Stimulated activated memory B cell treated with anti-CD40 and anti-IgM and Interleukin-4, amounts not matched to agents 10 μg/mL and 1 μg/mL and 100 μg/mL, for 72 hours (primary cell): ENCODE data around the gene SUPT3H.
"Not testable (repeated sequence)": the region's sequence is repeated elsewhere in the genome, so short reads cannot be mapped to it uniquely, and the experiment has no call there.

Source experiments
- ATAC-seq: fragments of 150-1000 bp; cut with Tn5 transposase; 2 replicates; pipeline ENCODE4 v1.10.0; 2021
- H3K27ac Mint-ChIP-seq: one replicate; pipeline ENCODE4 v1.8.0; 2022; ENCODE audit warnings: mild to moderate bottlenecking, mixed read lengths
- H3K27me3 Mint-ChIP-seq: one replicate; pipeline ENCODE4 v1.8.0; 2022; ENCODE audit warnings: mixed read lengths
- H3K36me3 Mint-ChIP-seq: one replicate; pipeline ENCODE4 v1.8.0; 2022; ENCODE audit warnings: mixed read lengths
- H3K4me1 Mint-ChIP-seq: one replicate; pipeline ENCODE4 v1.8.0; 2022; ENCODE audit warnings: mixed read lengths
- H3K4me3 Mint-ChIP-seq: one replicate; pipeline ENCODE4 v1.8.0; 2022; ENCODE audit warnings: mild to moderate bottlenecking, moderate library complexity, mixed read lengths
- H3K9me3 Mint-ChIP-seq: one replicate; pipeline ENCODE4 v1.8.0; 2022; ENCODE audit warnings: mixed read lengths

SUPT3H gene

DNA sequence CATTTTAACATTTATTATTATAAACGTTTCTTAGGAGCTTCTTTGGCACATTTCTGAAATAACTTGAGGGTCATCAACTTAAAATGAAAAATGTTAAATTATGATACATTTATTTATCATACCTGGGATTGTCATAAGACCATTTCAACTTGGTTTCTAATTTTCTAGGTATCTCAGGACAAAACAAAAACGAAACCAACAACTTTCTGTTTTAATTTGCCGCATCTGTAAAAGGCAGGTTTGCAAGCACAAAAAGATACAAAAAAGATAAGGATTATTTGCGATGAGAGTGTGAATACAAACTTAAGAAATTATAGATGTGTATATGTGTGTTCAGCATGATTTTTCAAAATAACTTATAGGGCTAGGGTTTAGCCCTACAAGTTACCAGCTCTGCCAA, 444.6 kb downstream of the SUPT3H start:
- no peaks in the 10 kb centered on the region for H3K27me3 Mint-ChIP-seq
- H3K4me1 Mint-ChIP-seq: no peaks in the 10 kb centered on the region
- peaks cover 10% of the 10 kb centered on the region for H3K36me3 Mint-ChIP-seq
- no peaks in the 10 kb centered on the region for H3K9me3 Mint-ChIP-seq
- peak overlapping the region; percentile 34 for H3K4me3 Mint-ChIP-seq
- no peak overlapping the region for H3K27ac Mint-ChIP-seq
- no peak for ATAC-seq

DNA sequence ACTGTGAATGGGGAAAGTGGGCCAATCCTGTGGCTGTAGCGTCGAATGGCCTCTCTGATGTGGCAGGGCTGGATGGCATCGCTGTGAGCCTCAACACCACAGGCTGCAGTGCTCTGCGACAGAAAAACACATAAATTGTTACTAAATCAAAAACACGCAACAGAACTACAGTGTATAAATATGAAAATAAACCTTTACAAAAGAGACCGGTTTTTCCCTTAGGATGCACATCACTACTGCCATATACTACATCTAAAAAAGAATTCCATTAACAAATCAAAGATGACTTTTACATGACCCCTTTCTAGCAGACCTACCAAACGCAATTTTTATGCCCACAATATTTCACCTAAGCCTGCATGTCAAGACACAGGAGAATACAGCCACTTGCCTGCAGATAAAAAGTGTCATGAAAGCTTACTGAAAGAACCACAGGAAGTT, 445.1 kb downstream of the SUPT3H start:
- ATAC-seq: no peak
- no peak overlapping the region for H3K4me3 Mint-ChIP-seq
- H3K27ac Mint-ChIP-seq: no peak overlapping the region
- no peaks in the 10 kb centered on the region for H3K4me1 Mint-ChIP-seq
- H3K9me3 Mint-ChIP-seq: no peaks in the 10 kb centered on the region
- H3K36me3 Mint-ChIP-seq: peaks cover 12% of the 10 kb centered on the region
- H3K27me3 Mint-ChIP-seq: no peaks in the 10 kb centered on the region

DNA sequence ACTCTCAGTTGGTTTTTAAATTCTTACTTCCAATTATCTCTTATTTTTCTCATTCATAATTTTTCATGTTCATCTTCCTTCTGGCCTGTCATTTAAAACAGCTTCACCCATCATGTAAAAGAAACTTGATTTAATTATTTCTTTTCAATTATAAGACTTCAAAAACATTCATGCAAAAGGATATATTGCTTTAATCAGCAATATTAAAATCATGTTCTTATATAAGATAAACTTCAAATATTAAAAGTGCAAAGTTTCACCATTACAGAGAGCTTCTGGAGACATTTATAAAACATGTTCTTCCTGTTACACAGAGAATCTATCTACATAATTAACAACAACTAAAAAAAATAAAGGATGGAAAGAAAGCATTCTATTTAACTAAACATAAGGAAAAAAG, 446.3 kb downstream of the SUPT3H start:
- no peak for ATAC-seq
- Mint-ChIP-seq H3K27ac (no peak overlapping the region), H3K4me3 (no peak overlapping the region), H3K27me3 (no peaks in the 10 kb centered on the region), H3K4me1 (no peaks in the 10 kb centered on the region), H3K9me3 (no peaks in the 10 kb centered on the region), H3K36me3 (peaks cover 12% of the 10 kb centered on the region)

DNA sequence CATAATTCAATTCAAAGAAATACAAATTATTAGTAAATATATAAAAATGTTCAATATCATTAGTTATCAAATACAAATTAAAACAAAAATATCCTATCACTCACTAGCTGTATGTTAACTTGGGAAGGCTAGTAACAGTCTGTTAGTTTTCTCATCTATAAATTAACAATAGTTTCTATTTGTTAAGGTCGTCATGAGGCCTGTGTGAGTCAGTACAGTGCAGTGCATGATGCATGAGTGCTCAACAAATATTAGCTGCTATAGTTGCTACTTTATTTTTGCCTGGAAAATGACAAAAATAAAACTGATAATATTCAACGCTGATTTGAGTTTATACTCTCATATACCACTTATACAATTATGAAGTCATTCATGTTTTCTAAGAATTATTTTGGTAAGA, 451.2 kb downstream of the SUPT3H start:
- Mint-ChIP-seq H3K27me3 (no peaks in the 10 kb centered on the region), H3K4me3 (no peak overlapping the region), H3K27ac (no peak overlapping the region), H3K9me3 (no peaks in the 10 kb centered on the region), H3K36me3 (peaks cover 12% of the 10 kb centered on the region), H3K4me1 (no peaks in the 10 kb centered on the region)
- no peak for ATAC-seq

DNA sequence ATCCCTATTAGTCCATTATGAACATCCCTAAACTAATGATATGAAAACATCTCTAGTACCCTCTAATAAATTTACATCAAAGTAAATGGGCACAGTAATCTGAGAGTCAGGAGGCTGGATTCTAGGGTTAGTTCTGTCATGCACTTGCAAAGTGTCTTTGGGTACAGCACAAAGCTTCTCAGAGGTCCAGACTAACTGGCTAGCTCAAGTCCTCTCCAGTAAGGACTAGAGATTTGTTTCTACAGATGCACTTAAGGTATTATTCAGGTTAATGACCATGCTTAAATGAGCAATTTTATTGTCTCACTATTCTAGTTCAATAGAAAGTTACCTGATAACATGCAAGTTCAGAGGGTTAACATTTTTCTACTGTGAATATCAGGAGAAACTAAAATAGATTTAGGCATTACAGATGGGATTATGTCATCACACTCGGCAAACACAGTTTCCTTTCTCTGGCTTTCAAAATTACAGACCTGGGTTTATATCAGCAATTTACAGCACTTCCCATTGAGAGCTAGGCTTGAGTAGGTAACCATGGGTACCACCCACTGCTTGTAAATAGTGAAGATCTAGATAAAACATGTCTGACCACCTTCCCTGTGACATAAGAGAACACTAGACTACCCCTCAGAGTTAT, 452.5 kb downstream of the SUPT3H start:
- Mint-ChIP-seq H3K27me3 (no peaks in the 10 kb centered on the region), H3K27ac (no peak overlapping the region), H3K4me3 (no peak overlapping the region), H3K4me1 (no peaks in the 10 kb centered on the region), H3K36me3 (peaks cover 6% of the 10 kb centered on the region), H3K9me3 (no peaks in the 10 kb centered on the region)
- no peak for ATAC-seq

DNA sequence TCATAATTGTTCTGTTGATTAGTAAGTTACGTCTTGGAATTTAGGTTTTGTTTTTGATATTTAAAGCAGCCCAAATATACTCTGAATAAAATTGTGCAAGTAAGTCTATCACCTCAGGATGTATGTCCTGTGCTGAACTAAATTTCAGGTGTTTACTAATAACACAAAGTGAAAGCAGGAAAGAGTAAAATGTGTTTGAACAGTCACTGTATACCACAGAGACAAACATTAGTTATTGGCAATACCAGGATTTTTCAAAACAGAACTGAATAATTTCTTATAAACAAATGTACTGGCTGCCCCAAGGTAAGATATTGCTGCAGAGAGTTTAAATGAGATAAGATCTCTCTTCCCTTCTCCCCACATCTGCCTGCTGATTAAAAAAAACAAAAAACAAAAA, 454.3 kb downstream of the SUPT3H start:
- no peak overlapping the region for H3K27ac Mint-ChIP-seq
- H3K36me3 Mint-ChIP-seq: peaks cover 6% of the 10 kb centered on the region
- no peak for ATAC-seq
- H3K4me3 Mint-ChIP-seq: no peak overlapping the region
- no peaks in the 10 kb centered on the region for H3K27me3 Mint-ChIP-seq
- no peaks in the 10 kb centered on the region for H3K9me3 Mint-ChIP-seq
- H3K4me1 Mint-ChIP-seq: no peaks in the 10 kb centered on the region

DNA sequence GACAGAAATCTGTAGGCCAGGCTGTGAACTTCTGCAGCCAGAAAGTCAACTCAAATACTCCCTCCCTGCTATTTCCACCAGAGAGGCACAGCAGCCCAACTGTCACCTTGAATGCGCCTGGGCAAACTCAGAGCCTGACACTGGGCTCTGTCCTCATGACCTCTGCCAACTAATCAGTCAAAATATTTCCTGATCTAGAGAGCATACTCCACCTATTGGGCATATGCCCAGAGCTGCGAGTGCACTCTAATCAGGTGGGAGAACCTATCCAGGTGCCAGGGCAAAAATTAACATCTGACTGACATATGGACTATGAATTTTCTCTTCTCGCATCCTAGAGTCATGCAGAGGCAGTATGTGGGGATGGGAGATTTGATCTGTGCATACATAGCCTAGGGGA, 455.9 kb downstream of the SUPT3H start:
- no peak for ATAC-seq
- Mint-ChIP-seq H3K4me1 (no peaks in the 10 kb centered on the region), H3K36me3 (no peaks in the 10 kb centered on the region), H3K4me3 (no peak overlapping the region), H3K27me3 (no peaks in the 10 kb centered on the region), H3K27ac (no peak overlapping the region), H3K9me3 (no peaks in the 10 kb centered on the region)

DNA sequence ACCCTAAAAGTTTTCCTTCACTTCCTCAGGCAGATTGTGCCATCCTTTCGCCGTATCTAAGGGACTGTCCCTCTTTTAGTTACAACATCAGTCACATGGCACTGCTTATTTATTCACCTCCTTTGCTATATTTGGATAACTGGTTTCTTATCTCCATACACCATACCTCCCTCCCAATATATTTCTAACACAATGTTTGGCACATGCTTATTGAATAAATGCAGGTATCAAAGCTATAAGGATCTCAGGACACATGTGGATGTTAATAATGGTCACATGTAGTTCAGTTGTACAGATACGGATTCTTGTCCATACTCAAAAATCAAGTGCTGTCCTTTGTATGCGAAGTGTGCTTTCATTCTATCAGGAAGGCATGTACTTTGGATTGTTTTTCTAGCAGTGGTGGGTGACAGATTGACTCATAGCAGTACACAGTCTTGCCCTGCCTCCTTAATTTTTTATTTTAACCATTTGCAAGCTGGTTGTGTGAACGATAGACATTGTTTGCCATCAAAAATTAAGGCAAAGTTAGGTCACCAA, 456.7 kb downstream of the SUPT3H start:
- no peaks in the 10 kb centered on the region for H3K36me3 Mint-ChIP-seq
- no peaks in the 10 kb centered on the region for H3K9me3 Mint-ChIP-seq
- no peak overlapping the region for H3K4me3 Mint-ChIP-seq
- no peaks in the 10 kb centered on the region for H3K27me3 Mint-ChIP-seq
- no peak overlapping the region for H3K27ac Mint-ChIP-seq
- ATAC-seq: no peak
- H3K4me1 Mint-ChIP-seq: no peaks in the 10 kb centered on the region

DNA sequence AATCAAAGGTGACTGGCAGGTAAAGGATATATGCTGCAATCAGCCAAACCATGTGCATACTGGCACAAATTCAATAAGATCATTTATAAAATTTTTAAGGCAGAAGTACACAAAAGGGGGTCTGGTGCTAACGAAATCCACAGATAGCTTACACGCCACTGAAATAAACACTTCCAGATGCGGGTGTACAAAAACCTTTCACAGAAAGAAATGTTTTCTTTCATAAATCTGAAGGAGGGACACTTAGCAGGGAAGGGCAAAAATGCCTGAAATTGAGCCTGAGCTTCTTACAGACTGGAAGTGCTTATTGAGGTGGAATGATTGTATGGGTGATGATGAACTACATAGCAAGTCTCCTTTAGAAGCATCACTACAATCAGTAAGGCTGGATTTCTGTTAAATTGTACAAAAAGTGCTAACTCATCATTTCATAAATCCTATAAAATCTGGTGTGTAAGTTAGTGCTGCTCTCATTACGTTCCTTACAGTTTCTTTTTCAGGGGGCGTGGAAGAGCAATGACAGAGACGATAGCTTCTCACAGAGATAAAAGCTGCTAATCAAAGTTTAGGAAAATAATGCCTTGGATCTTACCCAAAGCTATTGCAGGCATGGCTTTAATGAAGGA, 458.9 kb downstream of the SUPT3H start:
- ATAC-seq: no peak

DNA sequence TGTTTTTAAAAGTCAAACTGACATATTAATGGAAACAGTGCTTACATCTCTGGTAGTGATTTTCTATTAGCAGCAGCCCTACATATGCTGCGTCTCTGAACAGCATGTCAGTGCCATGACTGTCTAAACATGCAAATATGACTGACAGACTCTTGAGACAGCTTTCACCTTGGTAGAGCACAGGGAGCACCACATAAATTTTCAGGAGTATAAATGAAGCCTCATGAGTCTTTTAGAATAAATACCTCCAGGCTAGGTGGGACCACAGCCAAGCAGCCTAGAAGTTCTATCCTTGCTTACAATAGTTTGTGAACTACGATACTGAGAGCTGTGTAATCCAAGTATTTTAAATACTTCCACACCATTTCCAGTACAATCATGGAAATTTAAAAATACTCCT, 460.3 kb downstream of the SUPT3H start:
- no peaks in the 10 kb centered on the region for H3K9me3 Mint-ChIP-seq
- no peaks in the 10 kb centered on the region for H3K27me3 Mint-ChIP-seq
- peaks cover 7% of the 10 kb centered on the region for H3K36me3 Mint-ChIP-seq
- H3K4me3 Mint-ChIP-seq: no peak overlapping the region
- no peak overlapping the region for H3K27ac Mint-ChIP-seq
- no peaks in the 10 kb centered on the region for H3K4me1 Mint-ChIP-seq
- ATAC-seq: no peak

More for the DNA sequence above, 458.9 kb downstream of the SUPT3H start:
- Mint-ChIP-seq H3K4me3 (no peak overlapping the region), H3K27me3 (no peaks in the 10 kb centered on the region), H3K27ac (no peak overlapping the region), H3K9me3 (no peaks in the 10 kb centered on the region), H3K4me1 (no peaks in the 10 kb centered on the region), H3K36me3 (no peaks in the 10 kb centered on the region)

DNA sequence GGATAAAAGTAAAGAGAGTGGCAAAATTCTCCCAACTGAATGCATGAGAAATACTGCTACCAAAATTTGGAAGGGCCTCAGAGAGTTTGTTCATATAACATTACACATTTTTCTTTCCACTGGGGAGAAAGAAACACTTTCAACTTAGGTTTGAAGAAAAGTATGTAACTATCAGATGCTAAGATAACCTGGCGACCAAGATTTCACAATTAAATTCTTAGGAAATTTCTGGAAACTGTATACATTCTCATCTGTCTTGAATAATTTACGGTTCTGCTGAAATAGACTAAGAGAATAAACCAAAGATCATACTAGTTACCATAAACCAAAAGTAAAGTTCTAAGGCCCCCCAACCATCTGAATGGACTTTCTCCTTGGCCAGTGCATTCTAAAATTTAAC, 462.6 kb downstream of the SUPT3H start:
- Mint-ChIP-seq H3K4me3 (no peak overlapping the region), H3K27ac (no peak overlapping the region), H3K4me1 (no peaks in the 10 kb centered on the region), H3K9me3 (no peaks in the 10 kb centered on the region), H3K36me3 (peaks cover 7% of the 10 kb centered on the region), H3K27me3 (no peaks in the 10 kb centered on the region)
- no peak for ATAC-seq

DNA sequence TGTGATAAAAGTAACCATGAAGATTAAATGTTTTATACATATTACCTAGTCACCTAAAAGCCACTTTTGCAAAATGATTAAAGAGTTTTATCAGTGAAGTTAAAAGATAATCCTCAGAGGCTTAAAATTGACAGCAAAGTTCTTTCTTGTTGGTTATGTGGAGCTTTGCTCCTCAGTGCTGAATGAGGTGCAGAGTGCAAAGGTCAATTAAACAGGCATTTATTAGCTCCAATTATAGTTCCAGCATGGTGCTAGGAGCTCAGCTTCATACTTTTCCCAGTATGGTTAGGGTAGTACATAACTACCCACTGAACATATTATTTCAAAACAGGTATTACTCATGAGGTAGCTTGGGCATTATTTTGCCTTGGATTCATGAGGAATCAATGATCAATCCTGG, 463.6 kb downstream of the SUPT3H start:
- Mint-ChIP-seq H3K4me3 (no peak overlapping the region), H3K9me3 (no peaks in the 10 kb centered on the region), H3K27ac (no peak overlapping the region), H3K4me1 (no peaks in the 10 kb centered on the region), H3K36me3 (peaks cover 7% of the 10 kb centered on the region), H3K27me3 (no peaks in the 10 kb centered on the region)
- no peak for ATAC-seq

DNA sequence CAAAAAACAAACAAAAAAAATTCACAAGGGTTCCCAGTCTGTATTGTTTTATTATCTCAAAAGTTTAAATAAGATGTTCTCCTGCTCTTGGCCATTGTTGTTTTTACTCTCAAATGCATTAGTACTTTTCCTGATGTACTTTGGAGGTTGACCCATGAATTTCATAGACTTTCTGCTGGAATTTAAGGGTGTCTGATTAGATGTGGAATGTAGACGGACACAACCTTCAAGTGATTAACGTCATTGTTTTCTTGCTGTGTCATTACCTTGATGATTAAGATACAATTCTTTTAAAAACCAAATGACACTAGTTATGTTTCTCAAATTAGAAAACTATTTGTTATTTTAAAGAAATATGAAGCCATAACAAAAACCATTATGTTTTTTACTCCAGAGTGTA, 471.0 kb downstream of the SUPT3H start:
- peaks cover 5% of the 10 kb centered on the region for H3K9me3 Mint-ChIP-seq
- no peaks in the 10 kb centered on the region for H3K4me1 Mint-ChIP-seq
- H3K27ac Mint-ChIP-seq: no peak overlapping the region
- H3K4me3 Mint-ChIP-seq: no peak overlapping the region
- no peaks in the 10 kb centered on the region for H3K27me3 Mint-ChIP-seq
- no peak for ATAC-seq
- H3K36me3 Mint-ChIP-seq: peaks cover 23% of the 10 kb centered on the region

DNA sequence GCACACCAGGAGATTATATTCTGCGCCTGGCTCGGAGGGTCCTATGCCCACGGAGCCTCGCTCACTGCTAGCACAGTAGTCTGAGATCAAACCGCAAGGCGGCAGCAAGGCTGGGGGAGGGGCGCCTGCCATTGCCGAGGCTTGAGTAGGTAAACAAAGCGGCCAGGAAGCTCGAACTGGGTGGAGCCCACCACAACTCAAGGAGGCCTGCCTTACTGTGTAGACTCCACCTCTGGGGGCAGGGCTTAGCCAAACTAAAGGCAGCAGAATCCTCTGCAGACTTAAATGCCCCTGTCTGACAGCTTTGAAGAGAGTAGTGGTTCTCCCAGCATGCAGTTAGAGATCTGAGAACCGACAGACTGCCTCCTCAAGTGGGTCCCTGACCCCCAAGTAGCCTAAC, 477.4 kb downstream of the SUPT3H start:
- H3K4me1 Mint-ChIP-seq, H3K27ac Mint-ChIP-seq, H3K9me3 Mint-ChIP-seq, ATAC-seq, H3K27me3 Mint-ChIP-seq, H3K4me3 Mint-ChIP-seq: not testable (repeated sequence)
- H3K36me3 Mint-ChIP-seq: peaks cover 42% of the 10 kb centered on the region

DNA sequence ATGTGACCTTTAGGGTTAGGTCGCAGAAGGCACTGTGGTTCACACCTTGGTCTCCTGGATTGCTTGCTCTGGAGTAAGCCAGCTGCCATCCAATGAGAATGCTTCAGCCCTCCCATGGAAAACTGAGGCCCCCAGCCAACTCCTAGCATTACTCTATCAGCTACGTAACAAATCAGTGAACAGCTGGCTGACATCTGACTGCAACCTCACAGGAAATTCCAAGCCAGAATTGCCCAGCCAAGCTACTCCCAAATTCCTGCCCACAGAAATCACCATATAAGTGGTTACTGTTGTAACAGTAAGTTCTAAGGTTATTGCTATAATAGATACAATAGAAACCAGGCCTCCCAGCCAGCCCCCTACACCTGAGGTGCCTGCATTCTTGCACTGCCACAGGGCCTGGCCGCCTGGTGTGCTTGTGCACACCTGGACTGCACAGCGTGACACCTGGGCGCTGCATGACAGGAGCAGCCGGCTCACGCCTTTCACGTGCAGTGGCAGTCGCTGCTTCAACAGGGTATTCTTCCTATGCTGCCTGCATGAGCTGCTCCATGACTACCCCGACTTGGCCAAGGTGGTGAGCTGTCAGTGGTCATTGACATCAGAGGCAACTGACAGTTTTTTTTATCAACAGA, 479.3 kb downstream of the SUPT3H start:
- Mint-ChIP-seq H3K4me1 (no peaks in the 10 kb centered on the region), H3K9me3 (no peaks in the 10 kb centered on the region), H3K27me3 (no peaks in the 10 kb centered on the region), H3K4me3 (no peak overlapping the region), H3K36me3 (peaks cover 34% of the 10 kb centered on the region), H3K27ac (no peak overlapping the region)
- no peak for ATAC-seq

DNA sequence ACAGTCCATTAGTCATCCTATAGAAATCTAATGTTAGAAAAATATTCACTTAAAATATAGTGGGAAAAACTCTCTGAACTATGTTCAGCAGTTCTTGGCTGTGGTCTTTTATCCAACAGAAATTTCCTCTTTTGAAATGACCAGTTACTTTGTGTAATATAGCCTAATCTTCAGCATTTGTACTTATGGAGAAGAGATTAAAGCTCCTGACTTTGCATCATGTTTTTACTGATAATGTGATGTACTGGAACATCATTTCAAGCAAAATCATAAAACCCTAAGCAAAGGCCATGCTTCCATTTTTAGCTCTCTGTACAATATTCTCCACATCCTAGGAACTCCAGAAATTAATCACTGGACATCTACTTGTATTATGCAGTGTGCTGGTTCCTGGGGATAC, 480.4 kb downstream of the SUPT3H start:
- H3K9me3 Mint-ChIP-seq: no peaks in the 10 kb centered on the region
- no peaks in the 10 kb centered on the region for H3K27me3 Mint-ChIP-seq
- no peak overlapping the region for H3K4me3 Mint-ChIP-seq
- ATAC-seq: no peak
- H3K36me3 Mint-ChIP-seq: peaks cover 24% of the 10 kb centered on the region
- no peak overlapping the region for H3K27ac Mint-ChIP-seq
- no peaks in the 10 kb centered on the region for H3K4me1 Mint-ChIP-seq
